ENCODE measurements around the gene HOXD1.

Gene HOXD1

DNA sequence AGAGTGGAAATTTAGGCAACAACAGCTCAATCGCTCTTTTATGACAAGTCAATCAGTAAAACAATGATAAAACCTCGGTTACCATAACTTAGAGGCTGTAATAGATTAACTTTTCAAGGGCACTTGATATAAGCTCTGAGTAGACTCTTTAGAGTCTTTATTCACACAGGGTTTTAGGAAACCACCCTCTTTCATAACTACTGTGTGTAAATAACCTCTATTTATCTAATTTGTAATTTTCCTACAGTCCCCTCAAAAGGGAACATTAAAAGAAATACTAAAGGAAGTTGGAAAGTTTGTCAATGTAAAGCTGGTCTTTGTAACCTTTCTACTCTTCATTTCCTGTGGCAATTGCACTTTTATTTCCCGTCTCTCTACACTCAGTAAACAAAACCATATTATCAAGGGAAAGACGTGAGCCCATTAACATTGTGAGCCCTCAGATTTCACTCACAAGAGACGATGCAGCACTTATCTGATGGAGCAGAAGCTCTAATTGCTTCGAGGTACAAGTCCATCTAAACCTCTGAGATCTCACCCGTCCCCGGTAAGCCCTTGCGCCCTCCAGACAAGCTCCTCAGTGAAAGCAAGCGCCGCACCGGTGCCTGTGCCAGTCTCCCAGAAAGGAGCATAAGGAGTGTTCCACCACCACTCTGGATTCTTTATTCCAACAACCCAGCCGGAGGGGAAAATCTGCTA, 1.1 kb upstream of the HOXD1 start:
- no peak for DNase-seq

DNA sequence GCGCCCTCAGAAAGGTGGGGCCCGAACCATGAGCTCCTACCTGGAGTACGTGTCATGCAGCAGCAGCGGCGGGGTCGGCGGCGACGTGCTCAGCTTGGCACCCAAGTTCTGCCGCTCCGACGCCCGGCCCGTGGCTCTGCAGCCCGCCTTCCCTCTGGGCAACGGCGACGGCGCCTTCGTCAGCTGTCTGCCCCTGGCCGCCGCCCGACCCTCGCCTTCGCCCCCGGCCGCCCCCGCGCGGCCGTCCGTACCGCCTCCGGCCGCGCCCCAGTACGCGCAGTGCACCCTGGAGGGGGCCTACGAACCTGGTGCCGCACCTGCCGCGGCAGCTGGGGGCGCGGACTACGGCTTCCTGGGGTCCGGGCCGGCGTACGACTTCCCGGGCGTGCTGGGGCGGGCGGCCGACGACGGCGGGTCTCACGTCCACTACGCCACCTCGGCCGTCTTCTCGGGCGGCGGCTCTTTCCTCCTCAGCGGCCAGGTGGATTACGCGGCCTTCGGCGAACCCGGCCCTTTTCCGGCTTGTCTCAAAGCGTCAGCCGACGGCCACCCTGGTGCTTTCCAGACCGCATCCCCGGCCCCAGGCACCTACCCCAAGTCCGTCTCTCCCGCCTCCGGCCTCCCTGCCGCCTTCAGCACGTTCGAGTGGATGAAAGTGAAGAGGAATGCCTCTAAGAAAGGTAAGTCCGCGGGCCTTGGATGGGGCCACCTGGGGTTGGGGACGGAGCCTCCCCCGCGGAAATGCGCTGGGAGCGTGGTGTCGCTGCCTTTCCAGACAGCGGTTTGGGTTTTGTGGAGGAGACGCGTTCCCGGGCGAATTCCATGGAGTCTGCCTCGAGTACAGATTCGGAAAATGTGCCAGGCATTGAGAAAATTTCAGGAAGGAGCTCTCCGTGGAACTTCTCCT, 559 bp downstream of the HOXD1 start:
- no peak for DNase-seq

DNA sequence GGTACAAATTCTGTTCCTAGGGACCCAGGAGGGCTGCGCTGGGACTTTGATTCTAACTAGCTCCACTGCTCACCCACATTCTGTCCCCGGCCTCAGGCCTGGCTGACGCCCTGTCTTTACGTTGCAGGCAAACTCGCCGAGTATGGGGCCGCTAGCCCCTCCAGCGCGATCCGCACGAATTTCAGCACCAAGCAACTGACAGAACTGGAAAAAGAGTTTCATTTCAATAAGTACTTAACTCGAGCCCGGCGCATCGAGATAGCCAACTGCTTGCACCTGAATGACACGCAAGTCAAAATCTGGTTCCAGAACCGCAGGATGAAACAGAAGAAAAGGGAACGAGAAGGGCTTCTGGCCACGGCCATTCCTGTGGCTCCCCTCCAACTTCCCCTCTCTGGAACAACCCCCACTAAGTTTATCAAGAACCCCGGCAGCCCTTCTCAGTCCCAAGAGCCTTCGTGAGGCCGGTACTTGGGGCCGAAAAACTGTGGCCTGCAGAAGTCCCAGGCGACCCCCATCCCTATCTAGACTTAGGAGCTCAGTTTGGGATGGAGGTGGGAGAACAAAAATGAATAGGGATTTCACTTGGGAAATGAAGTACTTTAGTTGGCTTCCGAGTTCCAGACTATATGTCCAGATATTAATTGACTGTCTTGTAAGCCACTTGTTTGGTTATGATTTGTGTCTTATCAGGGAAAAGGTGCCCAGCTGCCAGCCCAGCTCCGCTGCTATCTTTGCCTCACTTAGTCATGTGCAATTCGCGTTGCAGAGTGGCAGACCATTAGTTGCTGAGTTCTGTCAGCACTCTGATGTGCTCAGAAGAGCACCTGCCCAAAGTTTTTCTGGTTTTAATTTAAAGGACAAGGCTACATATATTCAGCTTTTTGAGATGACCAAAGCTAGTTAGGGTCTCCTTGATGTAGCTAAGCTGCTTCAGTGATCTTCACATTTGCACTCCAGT, 1.5 kb downstream of the HOXD1 start:
- DNase-seq: no peak

DNA sequence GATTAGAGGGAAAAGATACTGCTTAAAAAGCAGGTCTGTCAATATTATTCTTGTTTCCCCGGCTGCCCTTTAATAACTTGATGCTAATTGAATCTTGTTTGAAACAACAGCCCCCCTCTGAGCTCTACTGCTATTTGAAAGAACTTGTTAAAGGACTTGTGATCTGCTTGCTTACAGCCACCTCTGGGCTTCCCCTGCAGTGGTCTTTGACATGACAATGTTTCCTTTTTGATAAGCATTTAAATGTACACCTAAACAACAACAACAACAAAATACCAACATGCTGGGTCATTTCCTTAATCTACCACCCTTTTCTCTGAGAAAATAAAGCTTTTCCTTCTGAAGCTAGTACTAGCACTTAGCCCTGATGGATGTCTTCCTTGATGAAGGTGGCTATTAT, 3.9 kb downstream of the HOXD1 start:
- no peak for DNase-seq

DNA sequence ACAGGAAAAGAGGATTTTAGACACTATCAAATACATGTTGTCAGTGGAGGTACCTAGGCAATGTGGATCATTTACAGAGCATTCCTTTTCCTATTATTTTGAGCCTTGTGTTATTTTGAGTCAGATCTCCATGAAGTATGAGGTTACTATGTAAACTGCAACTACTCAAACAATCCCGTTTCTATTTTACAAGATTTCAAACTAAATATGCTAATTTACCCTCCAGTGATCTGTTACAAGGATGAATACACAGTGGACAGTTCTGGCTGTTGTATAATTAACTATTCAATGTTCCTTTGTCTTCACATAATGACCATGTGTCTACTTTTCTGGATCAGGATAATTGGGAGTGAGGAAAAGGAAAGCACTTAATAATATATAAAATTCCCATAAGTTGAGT, 4.6 kb downstream of the HOXD1 start:
- no peak for DNase-seq

DNA sequence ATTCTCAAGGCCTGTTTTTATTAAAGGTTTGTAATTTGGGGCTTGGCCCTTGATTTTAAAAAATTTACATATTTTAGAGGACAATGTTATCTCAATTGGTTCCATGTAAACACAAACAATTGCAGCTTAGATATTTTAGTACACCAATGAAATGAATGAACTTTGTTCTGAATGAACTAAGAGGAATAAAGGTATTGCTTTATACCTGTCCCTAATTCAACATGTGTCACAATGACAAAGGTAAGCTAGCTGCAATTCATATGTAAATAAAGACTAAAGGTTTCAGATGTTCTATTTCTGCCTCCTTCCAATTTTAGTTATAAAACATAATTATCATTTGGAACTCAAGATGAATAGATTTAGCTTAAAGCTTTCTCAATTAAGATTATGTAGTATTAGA, 11.4 kb downstream of the HOXD1 start:
- DNase-seq: no peak

DNA sequence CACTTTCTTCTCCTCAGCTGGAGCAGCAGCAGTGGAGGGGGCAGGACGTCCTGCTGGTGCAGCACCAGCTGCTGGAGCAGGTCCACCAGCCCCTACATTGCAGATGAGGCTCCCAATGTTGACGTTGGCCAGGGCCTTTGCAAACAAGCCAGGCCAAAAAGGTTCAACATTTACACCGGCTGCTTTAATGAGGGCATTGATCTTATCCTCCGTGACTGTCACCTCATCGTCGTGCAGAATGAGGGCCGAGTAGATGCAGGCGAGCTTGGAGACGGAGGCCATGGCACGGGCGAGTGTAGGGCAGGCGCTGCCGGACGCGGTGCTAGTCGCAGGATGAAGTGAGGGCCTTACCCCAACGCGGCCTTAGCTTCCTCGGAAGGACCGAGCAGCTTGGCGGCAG, 12.5 kb downstream of the HOXD1 start:
- no peak for DNase-seq

DNA sequence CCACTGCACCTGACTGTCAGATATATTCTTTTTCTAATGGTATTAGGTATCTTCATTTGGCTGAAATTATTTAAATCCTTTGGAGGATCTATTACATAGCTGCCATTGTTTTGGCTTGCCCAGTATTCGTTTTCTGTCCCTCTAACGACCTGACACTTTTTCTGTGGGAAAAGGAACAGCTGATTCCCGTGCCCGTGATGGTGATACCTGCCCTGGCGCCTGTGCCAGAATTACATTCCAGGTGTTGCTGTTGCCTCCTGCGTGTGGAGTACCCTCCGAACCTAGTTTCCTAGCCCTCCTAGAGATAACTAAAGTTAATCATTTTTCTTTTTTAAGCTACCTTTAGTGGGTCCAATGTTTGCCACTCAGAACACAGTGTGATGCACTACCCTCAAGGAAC, 14.0 kb downstream of the HOXD1 start:
- DNase-seq: no peak

DNA sequence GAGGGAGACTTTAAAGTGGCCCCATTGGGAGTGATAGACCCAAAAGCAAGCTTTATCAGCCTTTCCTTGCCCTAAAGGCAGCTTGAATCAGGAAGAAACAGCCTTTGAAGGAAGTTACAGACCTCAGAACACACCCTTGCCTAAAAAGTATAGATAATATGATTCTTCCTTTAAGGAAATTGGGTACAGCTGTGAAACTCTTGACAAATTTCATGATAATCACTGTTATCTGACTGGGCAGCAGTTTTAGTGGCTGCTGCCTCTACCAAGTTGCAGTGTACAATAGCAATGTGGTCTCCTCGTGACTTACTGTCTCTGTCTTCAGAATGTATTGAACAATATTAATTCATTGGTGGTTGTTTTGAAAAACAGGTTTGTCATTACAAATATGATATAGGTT, 16.7 kb downstream of the HOXD1 start:
- DNase-seq: no peak

DNA sequence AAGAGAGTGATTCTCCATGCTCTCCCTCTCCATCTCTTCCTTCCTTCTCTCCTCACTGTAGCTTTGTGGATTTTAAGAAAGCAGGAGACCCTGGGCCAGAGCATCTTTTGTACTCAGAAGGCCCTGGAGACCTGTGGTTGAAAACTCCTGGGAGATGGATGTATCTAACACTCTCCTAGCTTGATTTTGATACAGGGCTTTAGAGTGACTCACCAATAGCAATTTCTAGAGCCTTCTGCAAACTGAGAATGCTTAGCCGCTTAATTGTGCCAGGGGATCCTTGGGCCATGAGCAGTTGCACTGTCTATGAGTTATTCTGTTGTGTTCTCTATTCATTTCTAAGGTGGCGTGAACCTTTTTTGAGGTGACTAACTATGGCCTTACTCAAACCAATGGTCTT, 17.7 kb downstream of the HOXD1 start:
- DNase-seq: no peak

DNA sequence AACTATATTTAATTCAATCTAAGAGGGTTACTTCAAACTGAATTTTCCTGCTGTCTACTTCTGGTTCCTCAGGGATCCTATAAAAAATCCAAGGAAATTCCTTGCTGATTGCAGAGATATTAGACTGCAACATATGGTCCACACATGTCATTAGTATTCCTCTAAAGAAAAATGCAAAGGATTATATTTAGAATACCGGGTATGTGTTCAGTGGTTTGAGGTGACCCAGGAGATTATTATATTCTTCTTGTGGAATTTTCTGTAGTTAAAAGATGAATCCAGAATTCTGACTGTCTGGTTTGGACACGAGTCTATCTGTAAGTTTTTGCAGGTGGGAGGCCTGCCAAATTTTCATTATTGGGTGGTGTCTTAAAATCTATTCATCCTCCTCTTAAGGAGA, 18.2 kb downstream of the HOXD1 start:
- no peak for DNase-seq

DNA sequence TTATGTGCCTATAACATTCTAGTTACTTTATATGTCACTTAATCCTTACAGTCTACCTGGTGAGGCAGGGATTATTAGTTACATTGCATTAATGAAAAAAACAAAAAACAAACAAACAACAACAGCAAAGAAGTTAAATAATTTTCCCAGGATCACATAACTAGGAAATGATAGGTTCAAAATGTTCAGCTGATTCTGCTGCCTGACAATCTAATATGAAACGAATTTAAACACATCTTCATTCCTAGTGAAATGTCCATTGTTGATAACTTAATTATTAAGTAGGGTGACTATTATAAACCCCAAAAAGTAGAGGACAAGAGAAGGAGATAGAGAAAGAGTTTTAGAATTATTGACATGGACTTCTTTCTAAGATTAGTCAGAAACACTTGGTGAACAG, 22.6 kb downstream of the HOXD1 start:
- no peak for DNase-seq

DNA sequence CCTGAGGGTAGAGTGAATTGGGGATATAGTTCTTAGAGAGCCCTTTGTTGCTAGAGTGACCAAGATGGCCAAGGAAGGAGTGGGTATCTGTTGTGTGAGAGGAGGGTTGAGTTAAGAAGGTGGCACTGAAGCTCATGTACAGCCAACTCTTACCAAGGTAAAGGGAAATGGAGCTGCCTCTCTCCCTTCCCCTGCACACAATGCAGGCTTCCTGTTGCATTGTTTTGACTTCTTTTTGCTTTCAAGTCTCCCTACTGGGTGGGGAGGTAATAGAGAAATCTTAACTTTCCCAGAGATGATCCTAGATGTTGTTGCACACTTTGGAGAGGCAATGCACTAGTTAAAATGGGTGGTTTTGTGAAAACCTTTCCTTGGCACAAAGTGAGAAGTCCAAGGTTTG, 23.8 kb downstream of the HOXD1 start:
- no peak for DNase-seq

DNA sequence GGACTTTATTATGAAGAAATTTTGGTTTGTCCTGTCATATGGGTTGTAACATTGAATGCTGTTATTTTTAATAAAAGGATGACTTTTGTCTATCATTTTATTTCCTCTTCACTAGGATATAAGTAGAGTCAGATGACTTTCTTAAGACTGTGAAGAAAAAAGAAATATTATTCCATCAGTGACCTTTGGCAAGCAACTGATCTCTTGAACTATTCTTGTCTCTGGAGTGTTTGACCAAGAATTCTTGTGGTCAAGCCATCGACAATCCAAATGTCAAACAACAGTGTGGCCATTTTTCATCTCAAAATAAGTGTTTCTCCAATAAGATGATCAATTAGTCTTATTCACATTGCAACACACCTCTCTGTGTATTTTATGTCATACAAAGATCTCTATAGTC, 24.9 kb downstream of the HOXD1 start:
- no peak for DNase-seq

DNA sequence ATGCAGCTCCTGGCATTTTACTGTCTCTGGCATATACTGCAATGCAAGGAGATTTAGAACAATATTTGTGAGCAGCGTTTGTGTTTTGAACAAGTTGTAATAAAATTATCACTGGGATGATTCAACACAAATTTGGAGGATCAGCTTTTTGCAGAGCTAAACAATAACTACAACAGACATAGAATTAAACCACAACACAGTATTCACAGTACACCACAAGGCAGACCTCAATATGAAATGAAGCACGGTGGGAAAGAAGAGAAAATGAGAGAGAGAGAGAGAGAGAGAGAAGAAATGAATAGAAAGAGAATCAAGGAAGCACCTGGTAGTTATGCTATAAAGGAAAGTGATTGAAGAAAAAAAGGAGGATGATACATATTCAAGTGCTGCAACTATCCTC, 39.4 kb downstream of the HOXD1 start:
- DNase-seq: no peak

DNA sequence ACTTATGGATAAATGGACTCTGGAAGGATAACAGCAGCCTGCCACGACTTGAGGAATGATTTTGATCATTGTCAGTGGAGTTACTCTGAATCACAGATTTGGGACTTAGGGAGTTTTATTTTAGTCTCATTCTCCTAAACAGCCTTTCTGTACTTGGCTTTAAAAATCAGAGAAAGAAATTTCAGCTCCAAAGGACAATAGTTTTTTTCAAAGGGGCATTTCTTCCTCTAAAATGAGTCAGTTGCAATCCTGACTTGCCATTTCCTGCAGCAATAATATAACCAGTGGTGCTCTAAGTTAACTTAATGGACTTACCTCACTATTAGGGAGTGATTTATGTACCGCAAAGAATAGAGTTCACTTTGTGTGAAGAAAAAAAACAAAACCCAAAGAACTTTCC, 45.7 kb downstream of the HOXD1 start:
- no peak for DNase-seq

DNA sequence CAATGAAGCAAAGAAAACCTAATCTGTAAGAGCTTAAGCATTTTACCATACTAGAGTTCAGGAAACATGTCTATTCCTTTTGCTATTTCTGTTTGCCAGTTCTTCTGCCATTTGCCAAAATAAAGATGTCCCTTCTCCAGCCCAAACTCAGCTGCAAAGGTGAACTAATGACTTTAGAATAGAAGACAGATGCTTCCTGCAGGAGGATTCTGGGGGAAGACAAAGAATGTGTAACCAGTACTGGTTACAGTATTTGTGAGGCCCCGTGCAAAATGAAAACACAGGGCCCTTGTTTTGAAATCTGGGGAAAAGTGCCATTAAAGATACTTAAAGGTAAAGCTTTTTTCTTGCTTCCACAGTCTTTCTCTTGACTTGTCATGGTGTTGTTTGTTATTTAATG, 46.5 kb downstream of the HOXD1 start:
- DNase-seq: no peak

DNA sequence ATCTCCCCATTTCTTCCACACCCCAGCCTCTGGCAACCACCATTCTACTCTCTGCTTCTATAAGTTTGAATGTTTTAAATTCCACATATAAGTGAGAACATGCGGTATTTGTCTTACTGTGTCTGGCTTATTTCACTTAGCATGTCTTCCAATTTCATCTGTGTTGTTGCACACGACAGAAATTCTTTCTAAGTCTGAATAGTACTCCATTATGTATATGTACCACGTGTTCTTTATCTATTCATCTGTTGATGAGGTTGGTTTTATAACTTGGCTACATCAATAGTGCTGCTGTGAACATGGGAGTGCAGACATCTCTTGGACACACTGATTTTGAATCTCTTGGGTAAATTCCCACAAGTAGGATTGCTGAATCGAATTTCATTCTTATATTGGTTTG, 49.0 kb downstream of the HOXD1 start:
- DNase-seq: no peak

DNA sequence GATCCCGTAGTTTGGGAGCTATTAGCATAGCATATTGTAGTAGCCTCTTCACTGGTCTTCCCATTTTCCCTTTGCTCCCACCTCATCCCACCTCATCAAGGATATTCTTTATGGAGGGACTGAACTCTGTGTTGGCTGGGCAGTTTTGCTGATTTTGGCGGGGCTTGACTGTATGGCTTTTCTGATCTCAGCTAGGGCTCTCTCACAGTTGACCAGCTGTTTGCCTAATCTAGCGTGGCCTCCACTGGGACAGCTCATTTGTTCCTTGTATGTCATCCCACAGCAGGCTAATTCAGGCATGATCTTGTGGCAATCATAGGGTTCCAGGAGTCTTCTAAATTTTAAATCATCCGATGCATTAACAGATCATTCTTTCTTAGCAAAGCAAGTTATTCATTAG, 50.6 kb downstream of the HOXD1 start:
- no peak for DNase-seq

DNA sequence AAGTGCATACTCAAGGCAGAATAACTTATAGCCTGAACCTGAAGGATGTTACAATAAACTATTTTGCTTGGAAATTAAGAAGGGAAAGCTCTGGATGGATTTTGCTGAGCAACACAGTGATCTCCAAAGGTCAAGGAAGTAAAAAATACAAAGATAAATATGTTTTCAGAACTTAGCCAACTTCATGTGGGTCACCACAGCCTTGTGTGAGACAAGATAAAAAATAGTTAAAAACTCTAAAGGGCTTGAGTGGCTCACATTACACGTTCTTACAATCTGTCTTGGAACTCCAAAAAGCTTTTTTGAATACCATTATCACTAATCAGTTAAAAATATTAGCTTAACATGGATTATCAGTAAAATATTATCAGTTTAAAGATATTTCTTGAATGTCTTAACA, 51.8 kb downstream of the HOXD1 start:
- no peak for DNase-seq

All from activated CD4-positive, alpha-beta T cell treated with anti-CD3 and anti-CD28 coated beads, Interleukin-10, Interleukin-2, amounts not matched to agents 100 ng/mL and 50 ng/mL, durations not matched to agents 16 hours and 8 hours (primary cell).